ENCODE measurements around the gene REEP2. TPM values are rescaled to one million over a fixed set of nuclear protein-coding genes. Genes with fewer than 3 reads are reported as not detected.

The REEP2 gene
- total and polyA plus RNA-seq, 9 donors, result 8.1 to 23.2 (median 14.2) TPM

- no peak overlapping the region for H3K27ac ChIP-seq (ENCODE audit: low read length)
- H3K36me3 ChIP-seq (ENCODE audit: control insufficient read depth, insufficient read depth, low read length), result peaks cover 21% of the 10 kb centered on the region
- peaks cover 40% of the 10 kb centered on the region for H3K4me1 ChIP-seq (ENCODE audit: control insufficient read depth, insufficient read depth, low read length)
- H3K4me3 ChIP-seq (ENCODE audit: low read length), result peak overlapping the region; percentile 81
- H3K9me3 ChIP-seq (replicated peaks; ENCODE audit: control insufficient read depth, low read depth, low read length), result no peaks in the 10 kb centered on the region
- DNase-seq, result peak; percentile 36
- 6% methylated on average over 29 of the region's 39 CpGs for WGBS (ENCODE audit: insufficient coverage)
- peaks cover 17% of the 10 kb centered on the region for H3K27me3 ChIP-seq (ENCODE audit: control insufficient read depth, insufficient read depth, low read length)
Measured at GRCh38 chr5:138466125-138466899, 27.5 kb downstream of the REEP2 start.

- H3K27me3 ChIP-seq (ENCODE audit: control insufficient read depth, insufficient read depth, low read length), result peaks cover 17% of the 10 kb centered on the region
- peaks cover 21% of the 10 kb centered on the region for H3K36me3 ChIP-seq (ENCODE audit: control insufficient read depth, insufficient read depth, low read length)
- H3K4me1 ChIP-seq (ENCODE audit: control insufficient read depth, insufficient read depth, low read length), result peaks cover 40% of the 10 kb centered on the region
- 71% methylated on average over 37 of the region's 45 CpGs for WGBS (ENCODE audit: insufficient coverage)
- no peaks in the 10 kb centered on the region for H3K9me3 ChIP-seq (replicated peaks; ENCODE audit: control insufficient read depth, low read depth, low read length)
- no peak for DNase-seq
- H3K27ac ChIP-seq (ENCODE audit: low read length), result no peak overlapping the region
- peak overlapping the region; percentile 81 for H3K4me3 ChIP-seq (ENCODE audit: low read length)
Measured at GRCh38 chr5:138466900-138467710, 28.2 kb downstream of the REEP2 start.

- DNase-seq, result no peak
- Histone ChIP-seq H3K36me3 (ENCODE audit: control insufficient read depth, insufficient read depth, low read length) (peaks cover 21% of the 10 kb centered on the region), H3K9me3 (replicated peaks; ENCODE audit: control insufficient read depth, low read depth, low read length) (no peaks in the 10 kb centered on the region), H3K4me3 (ENCODE audit: low read length) (peak overlapping the region; percentile 81), H3K27me3 (ENCODE audit: control insufficient read depth, insufficient read depth, low read length) (peaks cover 17% of the 10 kb centered on the region), H3K4me1 (ENCODE audit: control insufficient read depth, insufficient read depth, low read length) (peaks cover 40% of the 10 kb centered on the region), H3K27ac (ENCODE audit: low read length) (no peak overlapping the region)
- 80% methylated on average over 10 of the region's 14 CpGs for WGBS (ENCODE audit: insufficient coverage)
Measured at GRCh38 chr5:138467711-138468132, 28.9 kb downstream of the REEP2 start.

GRCh38 chr5:138468133-138468965 is 29.5 kb downstream of the REEP2 start:
- Histone ChIP-seq H3K27ac (ENCODE audit: low read length) (no peak overlapping the region), H3K4me3 (ENCODE audit: low read length) (peak overlapping the region; percentile 81), H3K36me3 (ENCODE audit: control insufficient read depth, insufficient read depth, low read length) (peaks cover 21% of the 10 kb centered on the region), H3K9me3 (replicated peaks; ENCODE audit: control insufficient read depth, low read depth, low read length) (no peaks in the 10 kb centered on the region), H3K27me3 (ENCODE audit: control insufficient read depth, insufficient read depth, low read length) (peaks cover 17% of the 10 kb centered on the region), H3K4me1 (ENCODE audit: control insufficient read depth, insufficient read depth, low read length) (peaks cover 35% of the 10 kb centered on the region)
- WGBS (ENCODE audit: insufficient coverage), result 100% methylated on average over 1 of the region's 7 CpGs
- peak; percentile 73 for DNase-seq

- H3K27me3 ChIP-seq (ENCODE audit: control insufficient read depth, insufficient read depth, low read length), result peaks cover 17% of the 10 kb centered on the region
- DNase-seq, result peak; percentile 94
- no peaks in the 10 kb centered on the region for H3K9me3 ChIP-seq (replicated peaks; ENCODE audit: control insufficient read depth, low read depth, low read length)
- H3K4me3 ChIP-seq (ENCODE audit: low read length), result no peak overlapping the region
- peaks cover 30% of the 10 kb centered on the region for H3K4me1 ChIP-seq (ENCODE audit: control insufficient read depth, insufficient read depth, low read length)
- WGBS (ENCODE audit: insufficient coverage), result no CpG with 5 or more reads among the region's 8 CpGs
- H3K27ac ChIP-seq (ENCODE audit: low read length), result no peak overlapping the region
- peaks cover 21% of the 10 kb centered on the region for H3K36me3 ChIP-seq (ENCODE audit: control insufficient read depth, insufficient read depth, low read length)
Measured at GRCh38 chr5:138468966-138469539, 30.2 kb downstream of the REEP2 start.

- peak; percentile 98 for DNase-seq
- 75% methylated on average over 4 of the region's 8 CpGs for WGBS (ENCODE audit: insufficient coverage)
- peaks cover 17% of the 10 kb centered on the region for H3K27me3 ChIP-seq (ENCODE audit: control insufficient read depth, insufficient read depth, low read length)
- H3K27ac ChIP-seq (ENCODE audit: low read length), result no peak overlapping the region
- no peak overlapping the region for H3K4me3 ChIP-seq (ENCODE audit: low read length)
- no peaks in the 10 kb centered on the region for H3K9me3 ChIP-seq (replicated peaks; ENCODE audit: control insufficient read depth, low read depth, low read length)
- peaks cover 27% of the 10 kb centered on the region for H3K4me1 ChIP-seq (ENCODE audit: control insufficient read depth, insufficient read depth, low read length)
- peaks cover 21% of the 10 kb centered on the region for H3K36me3 ChIP-seq (ENCODE audit: control insufficient read depth, insufficient read depth, low read length)
Measured at GRCh38 chr5:138469540-138470321, 30.9 kb downstream of the REEP2 start.

GRCh38 chr5:138470322-138471051 is 31.6 kb downstream of the REEP2 start:
- Histone ChIP-seq H3K4me1 (ENCODE audit: control insufficient read depth, insufficient read depth, low read length) (peaks cover 27% of the 10 kb centered on the region), H3K4me3 (ENCODE audit: low read length) (no peak overlapping the region), H3K27ac (ENCODE audit: low read length) (no peak overlapping the region), H3K36me3 (ENCODE audit: control insufficient read depth, insufficient read depth, low read length) (peaks cover 21% of the 10 kb centered on the region), H3K9me3 (replicated peaks; ENCODE audit: control insufficient read depth, low read depth, low read length) (no peaks in the 10 kb centered on the region), H3K27me3 (ENCODE audit: control insufficient read depth, insufficient read depth, low read length) (peaks cover 17% of the 10 kb centered on the region)
- DNase-seq, result no peak
- 67% methylated on average over 1 of the region's 3 CpGs for WGBS (ENCODE audit: insufficient coverage)

GRCh38 chr5:138471052-138471361 is 32.1 kb downstream of the REEP2 start:
- Histone ChIP-seq H3K36me3 (ENCODE audit: control insufficient read depth, insufficient read depth, low read length) (peaks cover 21% of the 10 kb centered on the region), H3K27me3 (ENCODE audit: control insufficient read depth, insufficient read depth, low read length) (peaks cover 12% of the 10 kb centered on the region), H3K4me3 (ENCODE audit: low read length) (no peak overlapping the region), H3K27ac (ENCODE audit: low read length) (no peak overlapping the region), H3K4me1 (ENCODE audit: control insufficient read depth, insufficient read depth, low read length) (peaks cover 23% of the 10 kb centered on the region), H3K9me3 (replicated peaks; ENCODE audit: control insufficient read depth, low read depth, low read length) (no peaks in the 10 kb centered on the region)
- no peak for DNase-seq
- no CpG with 5 or more reads among the region's 2 CpGs for WGBS (ENCODE audit: insufficient coverage)

- H3K27me3 ChIP-seq (ENCODE audit: control insufficient read depth, insufficient read depth, low read length), result no peaks in the 10 kb centered on the region
- no peak for DNase-seq
- H3K9me3 ChIP-seq (replicated peaks; ENCODE audit: control insufficient read depth, low read depth, low read length), result no peaks in the 10 kb centered on the region
- peaks cover 10% of the 10 kb centered on the region for H3K36me3 ChIP-seq (ENCODE audit: control insufficient read depth, insufficient read depth, low read length)
- H3K4me1 ChIP-seq (ENCODE audit: control insufficient read depth, insufficient read depth, low read length), result peaks cover 10% of the 10 kb centered on the region
- 24% methylated on average over 3 of the region's 6 CpGs for WGBS (ENCODE audit: insufficient coverage)
- no peak overlapping the region for H3K27ac ChIP-seq (ENCODE audit: low read length)
- H3K4me3 ChIP-seq (ENCODE audit: low read length), result no peak overlapping the region
Measured at GRCh38 chr5:138472353-138472752, 33.5 kb downstream of the REEP2 start.
